H9 (cell line): ENCODE results near the gene CAPN8. TPM values are rescaled to one million over a fixed set of nuclear protein-coding genes. Genes with fewer than 3 reads are reported as not detected.

Experiments used
- DNase-seq: peaks from one replicate; pipeline ENCODE4 v3.0.0-alpha.2; 2017
- H2AFZ ChIP-seq: one replicate; pipeline ENCODE4 v1.6.1; 2013; ENCODE audit warnings: mild to moderate bottlenecking, low read length, control low read depth, moderate library complexity
- H2AK5ac ChIP-seq: 2 replicates; pipeline ENCODE4 v1.6.1; 2013; ENCODE audit warnings: low read length, control low read depth, mixed read lengths; ENCODE audit not compliant: insufficient read length
- H2BK120ac ChIP-seq: one replicate; pipeline ENCODE4 v1.6.1; 2013; ENCODE audit warnings: low read depth, mild to moderate bottlenecking, low read length, control low read depth, inconsistent platforms; ENCODE audit not compliant: poor library complexity, severe bottlenecking
- H2BK12ac ChIP-seq: 2 replicates; pipeline ENCODE4 v1.6.1; 2013; ENCODE audit warnings: low read length, control low read depth, mixed read lengths, low read depth; ENCODE audit not compliant: insufficient read length
- H2BK15ac ChIP-seq: 2 replicates; pipeline ENCODE4 v1.6.1; 2013; ENCODE audit warnings: low read depth, low read length, control low read depth
- H2BK20ac ChIP-seq: one replicate; pipeline ENCODE4 v1.6.1; 2013; ENCODE audit warnings: low read depth, mild to moderate bottlenecking, low read length, control low read depth, inconsistent platforms; ENCODE audit not compliant: poor library complexity, severe bottlenecking
- H2BK5ac ChIP-seq: 2 replicates; pipeline ENCODE4 v1.6.1; 2013; ENCODE audit warnings: low read length, control low read depth, mixed read lengths; ENCODE audit not compliant: insufficient read length
- H3K14ac ChIP-seq: 2 replicates; pipeline ENCODE4 v1.6.1; 2013; ENCODE audit warnings: low read length, control low read depth; ENCODE audit not compliant: insufficient read depth
- H3K18ac ChIP-seq: 2 replicates; pipeline ENCODE4 v1.6.1; 2013; ENCODE audit warnings: low read depth, mild to moderate bottlenecking, mixed read lengths, low read length, control low read depth; ENCODE audit not compliant: insufficient read length
- H3K23ac ChIP-seq: 2 replicates; pipeline ENCODE4 v1.6.1; 2013; ENCODE audit warnings: low read length, control low read depth, mixed read lengths, low read depth; ENCODE audit not compliant: insufficient read length
- H3K23me2 ChIP-seq: 2 replicates; pipeline ENCODE4 v1.6.1; 2013; ENCODE audit warnings: low read depth, mild to moderate bottlenecking, mixed read lengths, low read length, control low read depth; ENCODE audit not compliant: insufficient read length, poor library complexity, severe bottlenecking
- H3K27ac ChIP-seq: 2 replicates; pipeline ENCODE4 v1.5.1; 2013; ENCODE audit warnings: low read length, control low read depth, mixed read lengths, low read depth; ENCODE audit not compliant: insufficient read length
- H3K27me3 ChIP-seq: 2 replicates; pipeline ENCODE4 v1.6.1; 2013; ENCODE audit warnings: low read length, control low read depth, inconsistent platforms; ENCODE audit not compliant: insufficient read depth
- H3K4ac ChIP-seq: 2 replicates; pipeline ENCODE4 v1.6.1; 2013; ENCODE audit warnings: low read depth, mild to moderate bottlenecking, control low read depth, inconsistent platforms, low read length, moderate library complexity
- H3K4me1 ChIP-seq: 2 replicates; pipeline ENCODE4 v1.6.1; 2013; ENCODE audit warnings: low read length, control low read depth, inconsistent platforms; ENCODE audit not compliant: insufficient read depth
- H3K4me2 ChIP-seq: 2 replicates; pipeline ENCODE4 v1.6.1; 2013; ENCODE audit warnings: low read length, control low read depth, mixed read lengths; ENCODE audit not compliant: insufficient read length, insufficient read depth
- H3K56ac ChIP-seq: 2 replicates; pipeline ENCODE4 v1.6.1; 2013; ENCODE audit warnings: low read depth, mild to moderate bottlenecking, mixed read lengths, low read length, control low read depth; ENCODE audit not compliant: insufficient read length
- H3K79me1 ChIP-seq: 2 replicates; pipeline ENCODE4 v1.6.1; 2013; ENCODE audit warnings: low read depth, mild to moderate bottlenecking, moderate library complexity, low read length, control low read depth, inconsistent platforms; ENCODE audit not compliant: insufficient read depth, poor library complexity, severe bottlenecking
- H3K79me2 ChIP-seq: 2 replicates; pipeline ENCODE4 v1.6.1; 2013; ENCODE audit warnings: low read length, control low read depth, inconsistent platforms; ENCODE audit not compliant: insufficient read depth
- H3K9ac ChIP-seq: 2 replicates; pipeline ENCODE4 v1.6.1; 2013; ENCODE audit warnings: low read length, control low read depth, mixed read lengths; ENCODE audit not compliant: insufficient read length; ENCODE audit errors: extremely low read depth
- H3K9me3 ChIP-seq: one replicate; pipeline ENCODE4 v1.6.1; 2013; ENCODE audit warnings: low read depth, low read length, inconsistent platforms; ENCODE audit not compliant: control insufficient read depth
- H3T11ph ChIP-seq: one replicate; pipeline ENCODE4 v1.6.1; 2013; ENCODE audit warnings: mild to moderate bottlenecking, low read length, control low read depth, inconsistent platforms
- H4K20me1 ChIP-seq: one replicate; pipeline ENCODE4 v1.6.1; 2013; ENCODE audit not compliant: control insufficient read depth, insufficient read length, insufficient read depth
- H4K5ac ChIP-seq: 2 replicates; pipeline ENCODE4 v1.6.1; 2013; ENCODE audit warnings: low read depth, mild to moderate bottlenecking, mixed read lengths, low read length, control low read depth; ENCODE audit not compliant: insufficient read length
- H4K8ac ChIP-seq: replicated peaks from 2 replicates; pipeline ENCODE4 v1.6.1; 2013; ENCODE audit warnings: low read length, control low read depth, mixed read lengths, low read depth; ENCODE audit not compliant: insufficient read length
- H4K91ac ChIP-seq: 2 replicates; pipeline ENCODE4 v1.6.1; 2013; ENCODE audit warnings: low read depth, mild to moderate bottlenecking, moderate library complexity, mixed read lengths, low read length, control low read depth; ENCODE audit not compliant: insufficient read length
- H3K27ac Mint-ChIP-seq, 3 experiments: 2 replicates in 2 of 3; 3 replicates in 1 of 3; pipeline ENCODE4 v1.8.0; 2020 to 2021; ENCODE audit warnings: mixed read lengths in 3 of 3, mild to moderate bottlenecking in 1 of 3, moderate library complexity in 1 of 3
- H3K27me3 Mint-ChIP-seq: 2 replicates; pipeline ENCODE4 v1.8.0; 2021; ENCODE audit warnings: low read depth, mild to moderate bottlenecking, moderate library complexity, mixed read lengths
- H3K36me3 Mint-ChIP-seq, 3 experiments: 2 replicates in 2 of 3; 3 replicates in 1 of 3; pipeline ENCODE4 v1.8.0; 2020 to 2021; ENCODE audit warnings: low read depth in 3 of 3, mixed read lengths in 3 of 3; ENCODE audit not compliant: insufficient read depth in 1 of 3
- H3K4me1 Mint-ChIP-seq, 2 experiments: 2 replicates each; pipeline ENCODE4 v1.8.0; 2020; ENCODE audit warnings: mixed read lengths in 2 of 2
- H3K4me3 Mint-ChIP-seq, 2 experiments: 2 replicates in 1 of 2; 3 replicates in 1 of 2; pipeline ENCODE4 v1.8.0; 2020 to 2021; ENCODE audit warnings: mild to moderate bottlenecking in 2 of 2, mixed read lengths in 2 of 2, moderate library complexity in 1 of 2
- H3K9me3 Mint-ChIP-seq, 2 experiments: 2 replicates in 1 of 2; 3 replicates in 1 of 2; pipeline ENCODE4 v1.8.0; 2020; ENCODE audit warnings: mild to moderate bottlenecking in 2 of 2, mixed read lengths in 2 of 2, moderate library complexity in 1 of 2
- CTCF ChIP-seq: fragments of 200-600 bp; sonication (generic); conservative IDR thresholded peaks from 3 replicates; pipeline ENCODE4 v1.8.0; 2021; ENCODE audit warnings: antibody characterized with exemption, mild to moderate bottlenecking
- whole genome bisulfite sequencing: extraction: QIAGEN DNeasy Blood & Tissue Kit; methylation state at CpG from one replicate; pipeline ENCODE4 v1.1.7; 2013; ENCODE audit warnings: missing lambda C conversion rate, low lambda C conversion rate, mixed read lengths; ENCODE audit not compliant: insufficient read length; ENCODE audit errors: extremely low coverage; 5-methylcytosine and 5-hydroxymethylcytosine counted together
- total RNA-seq: library from RNA; stranded (reverse); gene quantifications from 2 replicates; pipeline ENCODE4 v1.2.1, GENCODE V29; 2021

CAPN8 gene
- total RNA-seq, 1 experiment from 2014 or later: not detected

- Mint-ChIP-seq H3K4me3 (no peak overlapping the region), H3K4me1 (peaks cover 4 to 7% of the 10 kb centered on the region in 2 experiments; a peak in 3 of 4 replicates), H3K36me3 (no peaks in the 10 kb centered on the region), H3K27me3 (peaks cover 2% of the 10 kb centered on the region), H3K27ac (no peak overlapping the region; a peak in 1 of 7 replicates), H3K9me3 (no peaks in the 10 kb centered on the region)
- no peak overlapping the region for H2BK12ac ChIP-seq
- H3K18ac ChIP-seq: no peak overlapping the region
- no peaks in the 10 kb centered on the region for H3K79me2 ChIP-seq
- no peak overlapping the region for H3K4me2 ChIP-seq
- no peak overlapping the region for H3K9ac ChIP-seq
- TF ChIP-seq CTCF: no peak
- no peak overlapping the region for H3K23ac ChIP-seq
- H3K27ac ChIP-seq: no peak overlapping the region
- H4K20me1 ChIP-seq: no peaks in the 10 kb centered on the region
- no peak overlapping the region for H3K4ac ChIP-seq
- no peaks in the 10 kb centered on the region for H3K79me1 ChIP-seq
- no peak overlapping the region for H2BK5ac ChIP-seq
- no peak overlapping the region for H2BK120ac ChIP-seq
- H4K8ac ChIP-seq: no peak overlapping the region
- H3K23me2 ChIP-seq: no peaks in the 10 kb centered on the region
- H4K91ac ChIP-seq: no peak overlapping the region
- no peak for DNase-seq
- H2AFZ ChIP-seq: no peak overlapping the region
- H3T11ph ChIP-seq: no peak overlapping the region
- H3K56ac ChIP-seq: no peak overlapping the region
- H4K5ac ChIP-seq: no peak overlapping the region
- H3K4me1 ChIP-seq: no peaks in the 10 kb centered on the region
- H3K9me3 ChIP-seq: no peaks in the 10 kb centered on the region
- H3K27me3 ChIP-seq: no peaks in the 10 kb centered on the region
- no peak overlapping the region for H2BK15ac ChIP-seq
- no peak overlapping the region for H2BK20ac ChIP-seq
- H3K14ac ChIP-seq: no peak overlapping the region
- no CpG with 5 or more reads among the region's 5 CpGs for WGBS
- no peak overlapping the region for H2AK5ac ChIP-seq
Measured at GRCh38 chr1:223695941-223696340, 30.4 kb upstream of the CAPN8 start.
